NCI-H748 treated with DMSO at 0.1 percent for 48 hours (cell line): ENCODE measurements around the gene AOC2.

Experiments
- DNase-seq: peaks from one replicate; lab custom pipeline; 2025; lab: John Stamatoyannopoulos, UW

AOC2 gene

GRCh38 chr17:42844271-42844670, at the start of gene AOC2:
TSS of gene AOC2 (plus strand) at chr17:42844580. CDS start at chr17:42844627, 47 bp downstream.
- no peak for DNase-seq

DNA sequence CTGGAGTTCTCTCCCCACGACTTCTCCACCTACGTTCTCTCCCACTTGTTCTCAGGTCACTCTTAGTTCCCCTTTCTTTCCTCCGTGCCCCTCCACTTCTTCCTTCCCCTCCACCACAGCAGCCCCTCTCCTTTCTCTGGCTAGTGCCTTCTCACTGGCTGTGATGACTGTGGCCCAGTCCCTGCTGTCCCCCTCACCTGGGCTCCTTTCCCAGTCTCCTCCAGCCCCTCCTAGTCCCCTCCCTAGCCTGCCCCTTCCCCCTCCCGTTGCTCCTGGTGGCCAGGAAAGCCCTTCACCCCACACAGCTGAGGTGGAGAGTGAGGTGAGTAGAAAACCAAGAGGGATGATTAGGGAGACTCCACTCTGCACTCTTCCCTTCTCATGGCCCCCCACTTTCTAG, 49.3 kb upstream of the AOC2 start:
- no peak for DNase-seq

- DNase-seq = no peak
Observed at GRCh38 chr17:42795465-42795864, 48.9 kb upstream of the AOC2 start.

DNA sequence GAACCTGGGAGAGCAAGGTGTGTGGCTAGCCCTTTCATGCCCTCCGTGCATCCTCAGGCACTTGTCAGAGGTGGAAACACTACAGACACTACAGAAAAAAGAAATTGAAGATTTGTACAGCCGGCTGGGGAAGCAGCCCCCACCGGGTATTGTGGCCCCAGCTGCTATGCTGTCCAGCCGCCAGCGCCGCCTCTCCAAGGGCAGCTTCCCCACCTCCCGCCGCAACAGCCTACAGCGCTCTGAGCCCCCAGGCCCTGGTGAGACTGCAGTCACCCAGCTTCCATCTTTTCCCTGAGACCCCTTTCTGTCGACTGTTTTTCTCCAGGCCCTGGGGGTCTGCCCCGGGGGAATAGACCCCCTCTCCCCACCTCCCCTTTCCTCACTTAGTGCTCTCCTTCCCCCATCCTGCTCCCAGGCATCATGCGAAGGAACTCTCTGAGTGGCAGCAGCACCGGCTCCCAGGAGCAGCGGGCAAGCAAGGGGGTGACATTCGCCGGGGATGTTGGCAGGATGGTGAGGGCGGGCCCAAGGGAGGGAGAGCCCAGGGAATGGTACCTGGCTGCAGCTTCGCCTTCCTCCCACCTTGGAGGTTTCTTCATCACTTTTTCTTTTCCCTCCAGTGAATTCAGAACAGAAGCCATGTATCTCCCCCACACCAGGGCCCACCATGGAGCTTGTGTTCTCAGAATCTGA, 48.2 kb upstream of the AOC2 start:
- no peak for DNase-seq

- no peak for DNase-seq
Observed at GRCh38 chr17:42797067-42798007, 47.0 kb upstream of the AOC2 start.

- DNase-seq = no peak
Observed at GRCh38 chr17:42798011-42798382, 46.4 kb upstream of the AOC2 start.

DNA sequence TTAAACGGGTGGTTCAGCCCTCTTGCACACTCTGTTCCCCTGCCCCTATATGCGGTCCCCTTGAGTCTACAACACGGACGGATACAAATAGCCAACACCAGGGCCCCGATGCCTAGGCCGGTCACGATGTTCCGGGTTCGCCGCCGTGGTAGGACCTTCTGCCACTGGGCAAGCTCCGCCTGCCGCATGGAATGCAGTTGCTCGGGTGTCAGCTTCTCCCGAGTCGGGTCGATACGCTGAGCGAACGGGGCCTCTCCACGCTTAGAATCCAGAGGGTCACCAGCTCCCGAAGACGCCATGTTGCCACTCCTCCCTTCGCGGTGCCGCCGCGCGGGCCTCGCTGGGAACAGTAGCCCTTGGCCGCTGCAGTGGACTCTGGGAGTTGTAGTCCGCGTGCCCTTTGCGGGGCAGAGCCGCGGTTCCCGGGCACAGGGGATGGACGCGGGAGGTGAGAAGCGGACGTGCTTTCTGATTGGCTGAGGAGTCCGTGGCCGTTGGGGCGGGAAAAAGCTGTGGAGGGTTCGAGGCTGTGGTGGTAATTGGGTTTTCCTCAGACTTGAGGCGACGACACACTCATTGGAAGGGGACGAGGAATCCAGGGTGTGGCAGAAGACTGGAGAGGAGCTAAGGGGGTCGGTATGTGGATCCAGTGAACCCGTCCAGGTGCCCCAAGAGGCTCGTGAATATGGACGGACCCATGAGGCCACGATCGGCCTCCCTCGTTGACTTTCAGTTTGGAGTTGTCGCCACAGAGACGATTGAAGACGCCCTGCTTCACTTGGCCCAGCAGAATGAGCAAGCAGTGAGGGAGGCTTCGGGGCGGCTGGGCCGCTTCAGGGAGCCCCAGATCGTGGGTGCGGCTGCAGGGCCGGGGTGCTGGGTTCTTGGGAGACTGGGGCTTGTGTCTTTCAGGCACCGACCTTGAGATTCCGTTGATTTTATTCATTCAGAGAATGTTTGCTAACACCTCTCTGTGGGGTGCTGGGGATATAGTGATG, 45.7 kb upstream of the AOC2 start, which contains the start of the genes CNTD1 and COA3:
CNTD1 (plus strand) TSS at position 479 of the 998 bp plus-strand sequence; CDS start at position 686, 207 bp downstream.
COA3 (minus strand) TSS at position 322 of the 998 bp plus-strand sequence; CDS start at position 299, 23 bp downstream.
- DNase-seq = peak; percentile 57

DNA sequence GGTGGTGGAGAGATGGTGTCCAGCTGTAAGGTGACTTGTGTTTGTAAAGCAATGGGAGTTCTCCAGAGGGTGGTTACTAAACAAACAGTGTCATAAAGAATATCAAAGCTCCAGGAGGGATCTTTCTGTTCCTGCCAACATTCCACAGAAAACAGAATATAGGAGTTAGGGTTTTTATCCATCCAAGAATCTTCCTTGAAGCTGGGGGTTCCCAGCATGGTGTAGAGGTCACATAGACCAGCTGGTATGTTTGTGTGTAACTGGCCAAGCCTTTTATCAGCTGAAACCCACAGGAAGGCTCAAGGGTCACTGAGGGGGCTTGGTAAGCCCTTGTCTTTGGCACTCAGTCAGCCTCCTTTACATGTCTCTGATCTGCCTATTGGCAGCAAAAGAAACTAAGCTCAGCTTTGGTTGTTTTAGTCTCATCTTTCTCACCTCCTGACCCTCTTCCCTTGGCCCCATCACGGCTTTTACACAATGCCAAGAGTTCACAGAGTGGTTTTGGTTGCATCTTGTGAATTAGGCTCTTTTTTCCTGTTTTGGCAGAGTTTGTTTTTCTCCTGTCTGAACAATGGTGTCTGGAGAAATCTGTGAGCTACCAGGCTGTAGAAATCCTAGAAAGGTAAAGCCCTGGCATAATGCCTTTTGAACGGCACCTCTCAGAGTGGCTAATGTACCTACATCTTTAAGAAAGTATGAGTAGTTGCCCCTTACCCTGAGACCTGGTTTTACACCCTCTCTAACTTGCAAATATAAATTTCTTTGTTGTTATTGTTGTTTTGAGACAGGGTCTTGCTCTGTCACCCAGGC, 41.1 kb upstream of the AOC2 start:
- no peak for DNase-seq

DNA sequence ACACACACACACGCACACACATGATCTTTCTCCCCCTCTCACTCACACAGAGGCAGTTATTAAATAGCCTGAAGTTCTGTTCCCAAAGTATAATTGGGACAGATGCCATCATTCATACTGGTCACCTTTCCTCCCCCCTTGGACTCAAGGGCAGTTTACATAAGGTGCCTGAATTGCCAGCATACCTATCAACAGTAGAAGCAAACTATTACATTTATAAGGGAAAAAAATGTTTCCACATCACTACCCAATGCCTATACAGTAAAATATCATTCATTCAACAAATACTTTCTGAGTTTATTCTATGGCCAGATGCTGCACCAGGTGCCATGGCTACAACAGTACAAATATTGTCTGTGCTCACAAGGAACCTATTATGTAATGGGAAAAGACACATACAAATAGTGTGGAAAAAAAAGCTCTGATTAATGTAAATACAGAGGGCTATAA, 39.4 kb upstream of the AOC2 start:
- peak; percentile 5 for DNase-seq

DNA sequence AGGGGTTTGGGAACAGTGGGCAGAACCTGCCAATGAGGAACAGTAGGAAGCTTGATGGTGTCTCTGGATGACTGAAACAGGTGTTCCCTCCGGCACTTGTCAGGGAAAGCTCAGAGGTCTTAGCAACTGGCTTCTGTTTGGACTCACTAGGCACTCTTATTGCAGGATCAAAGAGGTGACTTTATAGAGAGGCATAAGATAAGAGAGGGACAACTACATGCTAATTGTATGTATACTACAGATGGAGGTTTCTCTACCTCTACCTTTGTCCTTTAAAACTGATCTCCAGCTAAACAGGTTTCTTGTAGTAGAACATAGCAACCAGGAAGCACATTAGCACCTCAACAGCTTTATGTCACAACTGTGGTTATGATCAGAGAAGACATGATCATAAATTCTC, 38.1 kb upstream of the AOC2 start:
- no peak for DNase-seq

GRCh38 chr17:42809250-42809649, 35.1 kb upstream of the AOC2 start:
- no peak for DNase-seq

DNA sequence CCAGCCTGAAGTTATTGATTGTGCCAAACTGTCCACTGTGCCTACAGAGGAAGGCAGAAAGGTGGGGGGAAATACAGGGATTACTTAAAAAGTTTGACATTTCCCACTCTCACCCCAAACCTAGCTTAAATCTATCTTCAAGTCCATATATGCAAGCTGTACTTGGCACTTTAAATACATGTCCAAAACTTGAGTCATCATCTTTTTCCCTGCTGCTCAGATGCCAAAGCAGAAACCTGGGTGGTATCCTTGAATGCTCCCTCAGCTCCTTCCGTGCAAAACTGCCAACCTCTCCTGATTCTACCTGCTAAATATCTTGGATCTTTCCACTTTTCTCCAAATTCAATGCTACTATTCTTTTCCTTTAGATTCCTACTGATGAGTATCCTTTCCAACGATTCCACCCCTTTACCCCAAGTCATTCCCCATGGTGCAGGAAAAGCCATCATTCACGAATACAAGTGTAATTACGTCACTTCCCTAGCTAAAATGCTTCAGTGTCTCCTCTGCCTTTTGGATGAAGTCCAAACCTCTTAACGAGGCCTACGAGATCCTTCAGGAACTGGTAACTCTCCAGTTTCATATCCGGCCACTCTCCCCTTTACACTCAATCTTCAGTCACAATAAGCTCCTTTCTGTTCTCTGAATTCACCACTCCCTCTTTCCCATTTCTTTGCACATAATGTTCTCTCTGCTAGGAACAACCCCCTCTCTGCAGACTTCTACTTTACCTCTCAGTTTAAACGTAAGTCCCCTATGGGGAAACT, 29.6 kb upstream of the AOC2 start:
- no peak for DNase-seq

- no peak for DNase-seq
Observed at GRCh38 chr17:42817866-42818265, 26.5 kb upstream of the AOC2 start.

DNA sequence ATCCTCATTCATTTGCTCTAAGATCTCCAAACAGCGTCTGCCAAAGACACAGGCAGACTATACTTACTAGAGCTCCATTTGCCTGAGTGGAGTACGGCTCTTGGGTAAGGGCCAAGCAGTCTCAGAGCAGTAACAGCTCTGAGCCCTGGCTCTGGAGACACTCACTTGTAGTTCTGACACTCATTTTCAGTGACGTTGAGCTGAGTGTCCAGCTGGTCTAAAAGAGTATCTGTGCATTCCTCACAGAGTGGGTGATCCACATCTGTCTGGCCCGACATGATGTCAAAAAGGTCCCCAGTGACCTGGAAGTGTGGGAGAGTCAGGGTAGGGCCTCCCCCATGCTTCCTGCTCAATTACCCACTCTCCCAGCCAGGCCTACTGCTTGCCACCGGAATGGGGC, 26.0 kb upstream of the AOC2 start:
- no peak for DNase-seq

DNA sequence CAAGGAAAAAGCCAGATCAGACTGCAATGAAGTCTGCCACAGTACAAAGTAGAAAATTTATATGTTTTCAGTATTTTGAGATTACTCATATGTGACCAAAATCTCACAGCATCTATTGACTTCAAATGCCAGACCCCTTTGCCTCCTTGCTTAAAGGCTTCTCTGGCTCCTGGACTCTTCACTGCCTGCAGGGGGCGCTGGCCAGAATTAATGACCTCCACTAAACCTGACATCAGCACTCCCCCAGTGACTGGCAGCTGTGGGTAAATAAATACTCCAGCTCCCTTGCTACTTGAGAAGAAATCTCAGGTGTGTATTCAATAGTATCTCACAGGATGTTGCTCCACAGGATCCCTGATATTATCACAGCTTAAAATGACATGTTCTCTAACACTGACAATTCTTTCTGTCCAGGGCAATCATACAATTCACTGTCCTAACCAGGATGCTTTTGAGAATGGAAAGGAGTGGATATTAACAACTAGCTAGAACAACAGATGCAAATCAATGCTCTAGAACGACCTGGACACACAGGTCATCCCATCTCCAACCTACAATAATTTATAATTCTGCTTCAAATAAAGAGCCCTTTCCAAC, 24.3 kb upstream of the AOC2 start:
- DNase-seq = peak; percentile 39

DNA sequence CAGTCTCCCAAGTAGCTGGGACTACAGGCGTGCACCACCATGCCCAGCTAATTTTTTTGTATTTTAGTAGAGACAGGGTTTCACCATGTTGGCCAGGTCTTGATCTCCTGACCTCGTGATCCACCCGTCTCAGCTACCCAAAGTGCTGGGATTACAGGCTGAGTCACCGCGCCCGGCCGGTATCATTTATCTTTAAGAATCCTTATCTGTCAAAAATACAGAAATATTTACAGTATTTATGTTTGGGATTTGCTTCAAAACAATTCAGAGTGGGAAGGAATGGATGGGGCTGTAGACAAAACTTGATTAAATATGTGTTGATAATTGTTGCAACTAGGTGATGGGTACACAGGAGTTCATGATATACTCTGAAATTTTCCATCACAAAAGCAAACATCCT, 23.2 kb upstream of the AOC2 start:
- DNase-seq = no peak

GRCh38 chr17:42827472-42827871, 16.9 kb upstream of the AOC2 start:
- DNase-seq = no peak

GRCh38 chr17:42830971-42831370, 13.4 kb upstream of the AOC2 start:
- DNase-seq = no peak

- no peak for DNase-seq
Observed at GRCh38 chr17:42832213-42832933, 12.0 kb upstream of the AOC2 start.
